ENCODE measurements around the gene SMPD1. TPM values are rescaled to one million over a fixed set of nuclear protein-coding genes. Genes with fewer than 3 reads are reported as not detected.

Gene SMPD1
- total and polyA plus RNA-seq, 2 of the 8 experiments (the other 6 are each of a cell fraction or from before 2014, with no cell fraction given): 1.9 to 2.4 TPM

DNA sequence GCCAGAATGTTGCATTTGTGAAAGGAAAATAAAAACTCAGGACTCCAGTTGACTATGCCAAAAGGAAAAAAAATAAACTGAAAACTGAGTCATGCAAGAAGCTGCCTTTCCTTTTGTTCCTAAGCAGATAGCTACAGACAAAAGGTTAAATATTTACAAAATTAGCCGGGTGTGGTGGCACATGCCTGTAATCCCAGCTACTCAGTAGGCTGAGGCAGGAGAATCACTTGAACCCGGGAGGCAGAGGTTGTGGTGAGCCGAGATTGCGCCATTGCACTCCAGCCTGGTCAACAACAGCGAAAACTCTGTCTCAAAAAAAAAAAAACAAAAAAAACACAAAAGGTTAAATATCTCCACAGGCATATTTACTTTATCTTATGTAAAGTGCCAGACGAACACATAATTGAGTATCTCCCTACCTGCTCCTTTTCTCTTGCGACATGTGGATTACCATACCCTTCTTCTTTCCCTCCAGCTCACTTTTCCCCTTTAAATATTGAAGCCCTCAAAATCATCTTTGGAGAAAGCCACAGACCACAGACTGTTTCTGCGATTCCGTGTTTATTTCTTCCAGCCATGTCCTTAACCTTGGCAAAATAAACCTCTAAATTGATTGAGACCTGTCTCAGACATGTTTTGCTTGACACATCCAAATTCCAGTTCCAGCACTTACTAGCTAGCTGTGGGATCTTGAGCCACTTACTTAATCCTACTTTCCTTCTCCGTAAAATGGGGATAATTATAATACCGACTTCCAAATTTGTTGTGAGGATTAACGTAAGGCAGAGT is 2.3 kb upstream of the SMPD1 start (continued):
- TF ChIP-seq, protein P1, sequence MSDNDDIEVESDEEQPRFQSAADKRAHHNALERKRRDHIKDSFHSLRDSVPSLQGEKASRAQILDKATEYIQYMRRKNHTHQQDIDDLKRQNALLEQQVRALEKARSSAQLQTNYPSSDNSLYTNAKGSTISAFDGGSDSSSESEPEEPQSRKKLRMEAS (IDR thresholded peaks at IDR 0.05): no peak
- no peak for TF ChIP-seq GABPA (IDR thresholded peaks at IDR 0.05; ENCODE audit: borderline replicate concordance, insufficient read depth, low read length)
- no peak for TF ChIP-seq SP4 (IDR thresholded peaks at IDR 0.05; ENCODE audit: low read length)
- no peak for TF ChIP-seq PHF8 (conservative IDR thresholded peaks at IDR 0.05; ENCODE audit: low read depth, low read length)
- TF ChIP-seq ZNF274 (IDR thresholded peaks at IDR 0.05; ENCODE audit: borderline replicate concordance, extremely low read depth, low read length): no peak
- no peak for TF ChIP-seq CBX5 (IDR thresholded peaks at IDR 0.05; ENCODE audit: low read depth, low read length)
- no peak for TF ChIP-seq CTBP2 (IDR thresholded peaks at IDR 0.05; ENCODE audit: borderline replicate concordance, insufficient read depth, insufficient read length, low read length)
- no peak for TF ChIP-seq NANOG (IDR thresholded peaks at IDR 0.05; ENCODE audit: insufficient read depth, low read depth, low read length, poor library complexity, severe bottlenecking)
- no peak for TF ChIP-seq JUND (IDR thresholded peaks at IDR 0.05; ENCODE audit: low read length)
- TF ChIP-seq KDM4A (IDR thresholded peaks at IDR 0.05; ENCODE audit: low read depth, low read length, severe bottlenecking): no peak
- TF ChIP-seq SIX5 (IDR thresholded peaks at IDR 0.05; ENCODE audit: low read depth, low read length): no peak
